GM19240 (cell line): ENCODE data around the gene NR1I2.

Source experiments
- DNase-seq: peaks from one replicate; pipeline ENCODE4 v3.0.0; 2011; ENCODE audit warnings: low spot score; ENCODE audit not compliant: insufficient read length

Gene NR1I2

DNA sequence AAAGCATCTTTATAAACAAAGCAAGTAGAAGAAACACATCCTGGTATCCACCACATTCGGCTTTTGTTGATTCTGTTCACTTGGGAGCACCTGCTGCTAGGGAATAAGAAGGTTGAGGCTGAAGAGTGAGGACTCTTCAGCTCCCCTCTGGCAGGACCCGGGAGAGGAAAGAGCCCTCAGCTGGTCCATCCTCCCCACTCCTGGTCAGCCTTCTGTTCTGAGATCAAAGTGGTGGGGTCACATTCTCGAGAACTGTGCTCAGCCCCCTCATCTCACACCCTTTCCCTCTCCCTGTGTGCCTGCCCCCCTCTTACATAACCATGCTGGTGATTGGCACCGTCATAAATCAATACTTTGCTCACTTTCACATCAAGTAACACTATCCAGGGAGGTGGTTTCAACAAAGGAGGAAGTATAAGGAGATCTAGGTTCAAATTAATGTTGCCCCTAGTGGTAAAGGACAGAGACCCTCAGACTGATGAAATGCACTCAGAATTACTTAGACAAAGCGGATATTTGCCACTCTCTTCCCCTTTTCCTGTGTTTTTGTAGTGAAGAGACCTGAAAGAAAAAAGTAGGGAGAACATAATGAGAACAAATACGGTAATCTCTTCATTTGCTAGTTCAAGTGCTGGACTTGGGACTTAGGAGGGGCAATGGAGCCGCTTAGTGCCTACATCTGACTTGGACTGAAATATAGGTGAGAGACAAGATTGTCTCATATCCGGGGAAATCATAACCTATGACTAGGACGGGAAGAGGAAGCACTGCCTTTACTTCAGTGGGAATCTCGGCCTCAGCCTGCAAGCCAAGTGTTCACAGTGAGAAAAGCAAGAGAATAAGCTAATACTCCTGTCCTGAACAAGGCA is at the start of gene NR1I2:
TSS of gene NR1I2 (plus strand) at position 772 of the 869 bp plus-strand sequence.
- no peak for DNase-seq

DNA sequence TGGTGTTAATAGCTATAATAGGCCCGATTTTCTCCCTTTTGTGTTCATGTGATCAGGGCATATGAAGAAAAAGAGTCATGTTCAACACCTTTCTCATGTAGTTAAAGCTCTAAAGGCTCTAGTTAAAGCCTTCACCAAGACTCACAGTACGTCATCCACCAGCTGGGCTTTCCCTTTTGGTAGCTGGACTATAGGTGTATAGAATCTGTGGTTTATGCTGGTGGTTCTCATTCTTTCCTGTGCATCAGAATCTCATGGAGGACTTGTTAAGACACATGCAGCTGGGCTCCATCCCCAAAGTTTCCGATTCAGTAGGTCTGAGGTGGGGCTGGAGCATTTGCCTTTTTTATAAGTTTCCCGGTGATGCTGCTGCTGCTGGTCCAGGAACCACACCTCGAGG is 48.1 kb upstream of the NR1I2 start:
- DNase-seq, result no peak

DNA sequence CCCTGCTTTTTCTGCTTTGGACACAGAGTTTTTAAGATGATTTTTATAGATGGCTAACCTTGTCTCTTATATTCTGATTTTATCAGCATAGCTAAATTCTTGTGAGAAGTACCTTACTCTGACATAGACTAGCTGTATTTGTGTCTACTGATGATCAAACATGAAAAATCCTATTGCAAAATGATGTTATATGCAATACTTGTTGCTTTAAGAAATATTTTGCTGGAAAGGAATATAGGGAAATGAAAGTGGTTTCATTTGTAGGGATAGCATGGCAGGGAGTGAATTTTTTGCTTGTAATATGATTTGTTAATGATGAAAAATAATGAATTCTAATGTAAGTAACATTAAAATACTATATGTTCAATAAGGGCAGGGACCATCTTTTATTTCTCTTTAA is 43.2 kb upstream of the NR1I2 start:
- DNase-seq, result no peak

GRCh38 chr3:119741657-119742590 is 40.0 kb upstream of the NR1I2 start:
- no peak for DNase-seq

DNA sequence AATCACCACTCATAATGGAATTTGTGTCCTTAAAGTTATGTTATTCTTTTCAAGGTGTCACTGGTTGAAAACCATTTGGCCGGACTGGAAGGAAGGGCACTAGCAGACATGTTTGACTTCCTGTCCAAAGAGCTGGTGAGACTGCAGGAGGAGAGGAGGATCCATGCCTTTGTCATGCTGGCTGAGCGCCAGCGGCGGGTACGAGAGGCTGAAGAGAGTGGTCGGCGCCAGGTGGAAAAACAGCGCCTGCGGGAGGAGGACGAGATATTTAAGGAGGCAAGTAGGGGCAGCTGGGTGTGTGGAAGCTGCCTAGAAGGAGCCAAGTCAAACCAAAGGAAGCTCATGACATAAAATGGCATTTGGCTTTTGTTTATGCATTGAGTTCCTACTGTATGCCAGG is 38.0 kb upstream of the NR1I2 start:
- no peak for DNase-seq

DNA sequence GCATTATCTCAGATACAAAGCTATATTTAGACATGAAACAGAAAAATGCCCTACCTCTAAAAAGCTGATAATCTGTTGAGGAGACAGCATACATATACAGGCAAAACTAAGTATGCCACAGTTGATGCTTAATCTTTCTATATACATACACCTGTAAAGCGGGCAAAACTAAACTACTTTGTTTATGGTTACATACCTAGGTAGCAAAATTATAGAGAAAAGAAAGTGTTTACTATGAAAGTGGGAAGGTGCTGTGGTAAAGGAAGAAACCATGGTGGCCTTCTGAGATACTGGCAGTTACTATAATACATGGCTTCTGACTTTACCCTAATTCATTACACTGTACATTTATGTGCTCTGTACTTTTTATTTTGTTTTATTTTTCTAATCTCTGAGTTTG is 36.0 kb upstream of the NR1I2 start:
- DNase-seq, result no peak

GRCh38 chr3:119746423-119746822 is 35.5 kb upstream of the NR1I2 start:
- no peak for DNase-seq

DNA sequence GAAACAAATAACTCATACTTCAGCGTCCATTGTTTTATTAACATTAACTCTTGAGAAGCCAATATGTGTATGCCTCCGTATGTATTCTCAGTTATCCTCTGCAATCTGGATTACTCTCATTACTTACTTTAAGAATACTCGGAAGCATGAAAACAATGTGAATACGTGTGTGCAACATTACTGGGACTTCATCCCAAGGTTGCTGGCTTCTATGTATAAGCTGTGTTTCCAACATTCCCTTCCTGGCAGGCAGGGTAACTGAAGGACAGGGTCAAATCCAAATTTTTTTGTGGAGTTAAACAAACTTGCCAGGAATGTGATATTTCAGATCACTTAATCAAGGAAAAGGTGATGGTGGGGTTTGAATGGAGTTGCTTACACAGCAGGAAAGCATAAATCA is 34.5 kb upstream of the NR1I2 start:
- no peak for DNase-seq

GRCh38 chr3:119748991-119749390 is 32.9 kb upstream of the NR1I2 start:
- DNase-seq, result no peak

GRCh38 chr3:119751423-119751822 is 30.5 kb upstream of the NR1I2 start:
- no peak for DNase-seq

DNA sequence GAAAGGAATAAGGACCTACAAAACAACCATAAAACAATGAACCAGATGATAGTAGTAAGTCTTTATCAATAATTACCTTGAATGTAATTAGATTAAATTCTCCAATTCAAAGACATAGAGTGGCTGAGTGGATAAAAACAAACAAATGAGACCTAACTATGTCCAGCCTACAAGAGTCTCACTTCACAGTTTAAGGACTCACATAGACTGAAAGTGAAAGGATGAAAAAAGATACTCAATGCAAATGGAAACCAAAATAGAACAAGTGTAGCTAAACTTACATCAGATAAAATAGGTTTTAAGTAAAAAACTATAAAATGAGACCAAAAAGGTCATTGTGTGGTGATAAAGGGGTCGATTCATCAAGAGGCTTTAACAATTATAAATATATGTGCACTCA is 21.9 kb upstream of the NR1I2 start:
- DNase-seq, result no peak

GRCh38 chr3:119762876-119763275 is 19.0 kb upstream of the NR1I2 start:
- no peak for DNase-seq

- no peak for DNase-seq
These were observed 18.4 kb upstream of the NR1I2 start for GRCh38 chr3:119763466-119763865.

DNA sequence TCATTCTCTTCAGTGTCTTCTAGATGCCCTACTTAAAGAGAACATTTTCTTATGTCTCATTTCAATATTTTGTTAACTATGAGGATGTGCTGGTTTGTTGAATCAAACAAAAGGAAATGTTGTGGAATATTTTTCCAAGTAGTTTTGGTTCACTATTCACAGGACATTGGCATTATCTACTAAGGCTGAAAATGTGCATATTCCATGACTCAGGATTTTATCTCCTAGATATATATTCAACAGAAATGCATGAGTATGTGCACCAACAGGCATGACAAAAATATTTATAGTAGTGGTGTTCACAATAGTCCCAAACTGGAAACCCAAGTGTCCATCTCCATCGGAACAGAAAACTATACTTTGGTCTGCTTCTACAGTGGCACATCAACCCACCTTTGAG is 16.7 kb upstream of the NR1I2 start:
- no peak for DNase-seq

GRCh38 chr3:119767936-119768601 is 13.8 kb upstream of the NR1I2 start:
- no peak for DNase-seq

- no peak for DNase-seq
These were observed 13.1 kb upstream of the NR1I2 start for GRCh38 chr3:119768668-119769393.

GRCh38 chr3:119769394-119770149 is 12.3 kb upstream of the NR1I2 start:
- DNase-seq, result no peak

DNA sequence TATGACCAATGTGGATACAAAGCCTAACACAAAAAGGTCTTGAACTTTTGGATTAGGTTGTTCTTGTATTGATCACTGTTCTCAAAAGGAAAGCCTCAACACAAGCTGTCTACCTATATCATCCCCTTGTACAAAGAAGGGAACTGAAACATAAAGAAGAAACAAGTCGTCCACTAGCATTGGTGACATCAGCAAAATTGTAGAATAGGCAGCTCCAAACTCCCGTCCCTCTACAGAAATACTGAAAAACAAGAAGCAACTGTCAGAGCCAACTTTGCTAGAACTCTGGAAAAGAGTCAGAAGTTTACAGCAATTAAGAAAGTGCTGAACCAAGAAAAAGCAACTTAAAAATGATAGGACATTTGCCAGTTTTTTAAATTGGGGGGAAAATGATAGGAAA is 7.5 kb upstream of the NR1I2 start:
- no peak for DNase-seq

DNA sequence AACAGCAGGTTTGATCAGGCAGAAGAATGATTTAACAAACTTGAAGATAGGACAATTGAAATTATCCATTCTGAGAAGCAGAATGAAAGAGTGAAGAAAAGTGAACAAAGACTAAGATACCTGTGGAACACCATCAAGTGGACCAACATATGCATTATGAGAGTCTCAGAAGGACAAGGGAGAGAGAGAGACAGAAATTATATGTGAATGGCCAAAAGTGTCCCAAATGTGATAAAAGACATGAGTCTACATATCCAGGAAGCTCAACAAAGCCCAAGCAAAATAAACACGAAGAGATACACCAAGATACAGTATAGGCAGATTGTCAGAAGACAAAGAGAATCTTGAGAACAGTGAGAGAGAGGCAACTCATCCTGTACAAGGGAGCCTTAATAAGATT is 5.6 kb upstream of the NR1I2 start:
- DNase-seq, result no peak

GRCh38 chr3:119778176-119778575 is 3.7 kb upstream of the NR1I2 start:
- DNase-seq, result no peak
